ENCODE data around the gene TTC13. TPM values are rescaled to one million over a fixed set of nuclear protein-coding genes. Genes with fewer than 3 reads are reported as not detected.

The TTC13 gene
- total RNA-seq, 4 donors from 2014 or later, result 14.4 to 28.5 (median 26.1) TPM

GRCh38 chr1:230858918-230859729 is 119.5 kb downstream of the TTC13 start:
- Histone ChIP-seq H3K4me3 (replicated peaks in 1 of 3) (no peak overlapping the region), H3K36me3 (peaks cover 0 to 6% of the 10 kb centered on the region in 2 donors), H3K9me3 (no peaks in the 10 kb centered on the region), H3K27me3 (no peaks in the 10 kb centered on the region), H3K4me1 (peaks cover 26 to 49% of the 10 kb centered on the region in 2 donors), H3K27ac (no peak overlapping the region)
- no peak for DNase-seq
- TF ChIP-seq, protein P1, sequence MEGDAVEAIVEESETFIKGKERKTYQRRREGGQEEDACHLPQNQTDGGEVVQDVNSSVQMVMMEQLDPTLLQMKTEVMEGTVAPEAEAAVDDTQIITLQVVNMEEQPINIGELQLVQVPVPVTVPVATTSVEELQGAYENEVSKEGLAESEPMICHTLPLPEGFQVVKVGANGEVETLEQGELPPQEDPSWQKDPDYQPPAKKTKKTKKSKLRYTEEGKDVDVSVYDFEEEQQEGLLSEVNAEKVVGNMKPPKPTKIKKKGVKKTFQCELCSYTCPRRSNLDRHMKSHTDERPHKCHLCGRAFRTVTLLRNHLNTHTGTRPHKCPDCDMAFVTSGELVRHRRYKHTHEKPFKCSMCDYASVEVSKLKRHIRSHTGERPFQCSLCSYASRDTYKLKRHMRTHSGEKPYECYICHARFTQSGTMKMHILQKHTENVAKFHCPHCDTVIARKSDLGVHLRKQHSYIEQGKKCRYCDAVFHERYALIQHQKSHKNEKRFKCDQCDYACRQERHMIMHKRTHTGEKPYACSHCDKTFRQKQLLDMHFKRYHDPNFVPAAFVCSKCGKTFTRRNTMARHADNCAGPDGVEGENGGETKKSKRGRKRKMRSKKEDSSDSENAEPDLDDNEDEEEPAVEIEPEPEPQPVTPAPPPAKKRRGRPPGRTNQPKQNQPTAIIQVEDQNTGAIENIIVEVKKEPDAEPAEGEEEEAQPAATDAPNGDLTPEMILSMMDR (IDR thresholded peaks at IDR 0.05), result no peak
- no peak for TF ChIP-seq POLR2A (IDR thresholded peaks at IDR 0.05)
- 81 to 88% methylated on average over 12 of the region's 12 CpGs for WGBS, 2 donors
- intact Hi-C loops (cut with DNase I), result no loop called here

- no peak for TF ChIP-seq POLR2A (IDR thresholded peaks at IDR 0.05)
- TF ChIP-seq, protein P1 (IDR thresholded peaks at IDR 0.05), result no peak
- Histone ChIP-seq H3K27ac (no peak overlapping the region), H3K4me1 (peaks cover 19 to 41% of the 10 kb centered on the region in 2 donors), H3K9me3 (no peaks in the 10 kb centered on the region), H3K27me3 (no peaks in the 10 kb centered on the region), H3K4me3 (replicated peaks in 1 of 3) (no peak overlapping the region), H3K36me3 (peaks cover 4 to 6% of the 10 kb centered on the region in 2 donors)
- DNase-seq, result no peak
- 79 to 81% methylated on average over 7 of the region's 7 CpGs for WGBS, 2 donors
- intact Hi-C loops (cut with DNase I), result no loop called here
Observed at GRCh38 chr1:230858236-230858820, 120.3 kb downstream of the TTC13 start.

DNA sequence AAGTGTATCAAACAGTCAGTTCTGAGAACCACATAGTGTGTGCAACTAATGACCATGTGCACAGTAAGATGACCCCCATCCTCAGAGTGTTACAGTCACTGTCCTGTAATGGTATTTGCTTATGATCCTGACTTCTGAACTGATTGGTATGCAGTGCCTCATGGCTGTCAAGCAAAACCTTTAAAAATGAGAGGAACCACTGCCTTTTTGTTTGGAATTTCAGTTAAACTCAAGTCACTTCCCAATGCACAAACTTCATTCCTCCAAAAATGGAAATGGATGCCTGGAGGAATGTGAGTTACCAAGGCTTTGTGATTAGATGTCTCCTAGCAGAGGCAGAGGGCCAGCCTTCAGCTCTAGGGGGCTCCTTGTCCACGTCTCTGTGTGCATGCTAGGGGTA is 120.8 kb downstream of the TTC13 start:
- H3K27ac ChIP-seq, result no peak overlapping the region
- no peak for DNase-seq
- no peaks in the 10 kb centered on the region for H3K9me3 ChIP-seq
- TF ChIP-seq, protein P1 (IDR thresholded peaks at IDR 0.05), result no peak
- TF ChIP-seq POLR2A (IDR thresholded peaks at IDR 0.05), result no peak
- H3K4me1 ChIP-seq, result peaks cover 15 to 36% of the 10 kb centered on the region in 2 donors
- intact Hi-C loops (cut with DNase I), result no loop called here
- no peak overlapping the region for H3K4me3 ChIP-seq (replicated peaks in 1 of 3)
- 71 to 96% methylated on average over 1 of the region's 1 CpG for WGBS, 2 donors
- no peaks in the 10 kb centered on the region for H3K27me3 ChIP-seq
- peaks cover 9 to 11% of the 10 kb centered on the region in 2 donors for H3K36me3 ChIP-seq

GRCh38 chr1:230857077-230857476 is 121.6 kb downstream of the TTC13 start:
- TF ChIP-seq, protein P1 (IDR thresholded peaks at IDR 0.05), result no peak
- no peak for TF ChIP-seq POLR2A (IDR thresholded peaks at IDR 0.05)
- intact Hi-C loops (cut with DNase I), result no loop called here
- Histone ChIP-seq H3K4me1 (peaks cover 15 to 37% of the 10 kb centered on the region in 2 donors), H3K36me3 (peaks cover 12% of the 10 kb centered on the region in 2 donors), H3K27me3 (no peaks in the 10 kb centered on the region), H3K9me3 (no peaks in the 10 kb centered on the region), H3K4me3 (replicated peaks in 1 of 3) (no peak overlapping the region), H3K27ac (no peak overlapping the region)
- DNase-seq, result no peak
- 84 to 90% methylated on average over 13 of the region's 13 CpGs for WGBS, 2 donors

MicroRNAs within 50 kb of the gene (microRNA counts, 767-probe panel; counts per million panel counts)
- microRNA hsa-miR-1182, result 0 counts per million in 2 donors

Small RNA genes within 50 kb of the gene (small RNA-seq; reads per million reads assigned to genes)
- not detected for gene RN7SL837P

Other genes with a start within 250 kb of the TTC13 start
- not detected for gene CAPN9, start 231.5 kb downstream of the TTC13 start, total RNA-seq
- gene C1orf198, start 110.3 kb downstream of the TTC13 start, total RNA-seq, result 100 to 1,000 TPM in 3 of 4 donors, 10 to 100 TPM in 1; 87.8 to 142 (median 124) TPM
- gene ARV1, start 233 bp upstream of the TTC13 start, total RNA-seq, result 10 to 100 TPM; 29.3 to 39.2 (median 34.8) TPM
- 10 to 100 TPM in 3 of 4 donors, 1 to 10 TPM in 1; 8.0 to 27.0 (median 17.1) TPM for gene FAM89A, start 61.4 kb upstream of the TTC13 start, total RNA-seq
- gene TRIM67, start 183.2 kb upstream of the TTC13 start, total RNA-seq, result not detected

Measured in thyroid gland (tissue), 4 donors.